ENCODE measurements around the gene KLHL7.

DNA sequence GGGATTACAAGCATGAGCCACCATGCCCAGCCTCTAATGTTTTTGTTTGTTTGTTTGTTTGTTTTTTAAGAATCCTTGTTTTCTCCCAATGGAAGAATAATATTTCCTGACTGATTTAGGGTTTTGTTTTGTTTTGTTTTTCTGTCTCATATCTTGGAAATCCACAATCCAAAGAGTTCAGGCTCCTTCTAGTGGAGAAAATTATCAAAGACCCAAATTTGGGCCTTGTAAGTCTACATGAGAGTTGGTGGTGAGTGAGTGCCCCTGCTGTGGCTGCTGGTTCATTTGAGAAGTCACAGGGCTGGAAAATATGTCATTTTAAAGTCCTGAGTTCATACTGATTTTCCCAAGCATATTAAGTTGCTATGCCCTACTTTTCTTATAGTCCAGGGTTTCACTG is 33.5 kb upstream of the KLHL7 start:
- TF ChIP-seq, protein P1, sequence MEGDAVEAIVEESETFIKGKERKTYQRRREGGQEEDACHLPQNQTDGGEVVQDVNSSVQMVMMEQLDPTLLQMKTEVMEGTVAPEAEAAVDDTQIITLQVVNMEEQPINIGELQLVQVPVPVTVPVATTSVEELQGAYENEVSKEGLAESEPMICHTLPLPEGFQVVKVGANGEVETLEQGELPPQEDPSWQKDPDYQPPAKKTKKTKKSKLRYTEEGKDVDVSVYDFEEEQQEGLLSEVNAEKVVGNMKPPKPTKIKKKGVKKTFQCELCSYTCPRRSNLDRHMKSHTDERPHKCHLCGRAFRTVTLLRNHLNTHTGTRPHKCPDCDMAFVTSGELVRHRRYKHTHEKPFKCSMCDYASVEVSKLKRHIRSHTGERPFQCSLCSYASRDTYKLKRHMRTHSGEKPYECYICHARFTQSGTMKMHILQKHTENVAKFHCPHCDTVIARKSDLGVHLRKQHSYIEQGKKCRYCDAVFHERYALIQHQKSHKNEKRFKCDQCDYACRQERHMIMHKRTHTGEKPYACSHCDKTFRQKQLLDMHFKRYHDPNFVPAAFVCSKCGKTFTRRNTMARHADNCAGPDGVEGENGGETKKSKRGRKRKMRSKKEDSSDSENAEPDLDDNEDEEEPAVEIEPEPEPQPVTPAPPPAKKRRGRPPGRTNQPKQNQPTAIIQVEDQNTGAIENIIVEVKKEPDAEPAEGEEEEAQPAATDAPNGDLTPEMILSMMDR (optimal IDR thresholded peaks at IDR 0.05 in 1 of 3, IDR thresholded peaks at IDR 0.05 in 1 of 3, conservative IDR thresholded peaks at IDR 0.05 in 1 of 3; ENCODE audit: extremely low read depth in 1 of 3, insufficient read depth in 2 of 3, low read length in 3 of 3) = no peak
- no peak for TF ChIP-seq EZH2 (IDR thresholded peaks at IDR 0.05; ENCODE audit: low read length)
